HL-60 (cell line): ENCODE data around the gene OR3A3.

Experiments
- POLR2AphosphoS5 ChIP-seq: IDR thresholded peaks from 2 replicates; pipeline ENCODE4 v1.6.1; 2012; ENCODE audit warnings: low read depth
- TF ChIP-seq, protein P1 (sequence below): IDR thresholded peaks from one replicate; pipeline ENCODE4 v1.5.1; 2011; ENCODE audit warnings: low read length, control low read depth, inconsistent platforms; ENCODE audit not compliant: insufficient read depth

DNA sequence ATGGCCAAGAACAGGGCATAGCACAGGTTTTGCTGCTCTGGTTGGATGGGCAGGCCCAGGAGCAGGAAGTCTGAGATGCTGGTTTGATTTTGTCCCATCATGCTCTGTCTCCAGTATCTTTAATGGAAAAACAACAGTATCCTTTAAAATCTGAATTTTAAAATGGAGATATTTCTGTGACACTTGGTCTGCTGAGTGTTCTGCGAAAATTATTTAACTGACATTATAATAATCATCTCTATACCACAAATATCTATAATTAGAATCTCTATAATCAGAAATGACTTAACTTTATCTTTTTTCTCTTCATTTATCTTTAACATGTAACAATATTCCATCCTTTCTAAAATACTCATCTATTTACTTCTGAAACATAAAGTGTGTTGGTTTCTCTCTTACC, 12.9 kb upstream of the OR3A3 start, which contains the start of gene OR1E1:
- TF ChIP-seq, protein P1, sequence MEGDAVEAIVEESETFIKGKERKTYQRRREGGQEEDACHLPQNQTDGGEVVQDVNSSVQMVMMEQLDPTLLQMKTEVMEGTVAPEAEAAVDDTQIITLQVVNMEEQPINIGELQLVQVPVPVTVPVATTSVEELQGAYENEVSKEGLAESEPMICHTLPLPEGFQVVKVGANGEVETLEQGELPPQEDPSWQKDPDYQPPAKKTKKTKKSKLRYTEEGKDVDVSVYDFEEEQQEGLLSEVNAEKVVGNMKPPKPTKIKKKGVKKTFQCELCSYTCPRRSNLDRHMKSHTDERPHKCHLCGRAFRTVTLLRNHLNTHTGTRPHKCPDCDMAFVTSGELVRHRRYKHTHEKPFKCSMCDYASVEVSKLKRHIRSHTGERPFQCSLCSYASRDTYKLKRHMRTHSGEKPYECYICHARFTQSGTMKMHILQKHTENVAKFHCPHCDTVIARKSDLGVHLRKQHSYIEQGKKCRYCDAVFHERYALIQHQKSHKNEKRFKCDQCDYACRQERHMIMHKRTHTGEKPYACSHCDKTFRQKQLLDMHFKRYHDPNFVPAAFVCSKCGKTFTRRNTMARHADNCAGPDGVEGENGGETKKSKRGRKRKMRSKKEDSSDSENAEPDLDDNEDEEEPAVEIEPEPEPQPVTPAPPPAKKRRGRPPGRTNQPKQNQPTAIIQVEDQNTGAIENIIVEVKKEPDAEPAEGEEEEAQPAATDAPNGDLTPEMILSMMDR, result no peak
- TF ChIP-seq POLR2AphosphoS5, result no peak
